HG02798 (cell line): ENCODE measurements around the gene COG5.

Experiments used
- ATAC-seq: cut with Tn5 transposase; IDR thresholded peaks from one replicate; pipeline ENCODE4 v1.9.1; 2021; ENCODE audit warnings: mild to moderate bottlenecking; ENCODE audit not compliant: unreplicated experiment, poor library complexity

COG5 gene

GRCh38 chr7:107526672-107527071 lies 37.0 kb downstream of the COG5 start:
- ATAC-seq: no peak

- no peak for ATAC-seq
Observed at GRCh38 chr7:107506674-107507339, 56.9 kb downstream of the COG5 start.

GRCh38 chr7:107505997-107506673 lies 57.6 kb downstream of the COG5 start:
- ATAC-seq: no peak

GRCh38 chr7:107505362-107505761 lies 58.4 kb downstream of the COG5 start:
- ATAC-seq: no peak

GRCh38 chr7:107503687-107504086 lies 60.0 kb downstream of the COG5 start:
- ATAC-seq: no peak

DNA sequence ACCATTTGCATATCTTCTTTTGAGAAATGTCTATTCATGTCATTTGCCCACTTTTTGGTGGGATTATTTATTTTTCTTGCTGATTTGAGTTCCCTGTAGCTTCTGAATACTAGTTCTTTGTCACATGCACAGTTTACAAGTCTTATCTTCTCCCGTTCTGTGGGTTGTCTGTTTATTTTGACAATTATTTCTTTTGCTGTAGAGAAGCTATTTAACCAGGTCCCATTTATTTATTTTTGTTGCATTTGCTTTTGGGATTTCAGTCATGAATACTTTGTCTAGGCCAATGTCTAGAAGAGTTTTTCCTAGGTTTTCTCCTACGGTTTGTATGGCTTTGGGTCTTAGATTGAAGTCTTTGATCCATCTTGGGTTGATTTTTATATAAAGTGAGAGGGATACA lies 60.9 kb downstream of the COG5 start:
- ATAC-seq: no peak

DNA sequence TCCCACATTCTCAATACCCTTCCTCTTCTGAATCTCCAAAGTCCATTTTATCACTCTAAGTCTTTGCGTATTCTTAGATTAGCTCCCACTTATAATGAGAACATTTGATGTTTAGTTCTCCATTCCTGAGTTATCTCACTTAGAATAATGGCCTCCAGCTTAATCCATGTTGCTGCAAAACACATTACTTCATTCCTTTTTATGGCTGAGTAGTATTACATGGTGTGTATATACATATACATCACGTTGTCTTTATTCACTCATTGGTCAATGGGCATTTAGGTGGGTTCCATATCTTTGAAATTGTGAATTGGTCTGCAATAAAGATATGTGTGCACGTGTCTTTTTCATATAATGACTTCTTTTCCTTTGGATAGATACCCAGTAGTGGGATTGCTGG lies 61.6 kb downstream of the COG5 start:
- ATAC-seq: no peak

GRCh38 chr7:107501593-107501992 lies 62.1 kb downstream of the COG5 start:
- no peak for ATAC-seq

- no peak for ATAC-seq
Observed at GRCh38 chr7:107499731-107500130, 64.0 kb downstream of the COG5 start.

- ATAC-seq: no peak
Observed at GRCh38 chr7:107495516-107495915, 68.2 kb downstream of the COG5 start.

GRCh38 chr7:107494884-107495283 lies 68.8 kb downstream of the COG5 start:
- ATAC-seq: no peak

DNA sequence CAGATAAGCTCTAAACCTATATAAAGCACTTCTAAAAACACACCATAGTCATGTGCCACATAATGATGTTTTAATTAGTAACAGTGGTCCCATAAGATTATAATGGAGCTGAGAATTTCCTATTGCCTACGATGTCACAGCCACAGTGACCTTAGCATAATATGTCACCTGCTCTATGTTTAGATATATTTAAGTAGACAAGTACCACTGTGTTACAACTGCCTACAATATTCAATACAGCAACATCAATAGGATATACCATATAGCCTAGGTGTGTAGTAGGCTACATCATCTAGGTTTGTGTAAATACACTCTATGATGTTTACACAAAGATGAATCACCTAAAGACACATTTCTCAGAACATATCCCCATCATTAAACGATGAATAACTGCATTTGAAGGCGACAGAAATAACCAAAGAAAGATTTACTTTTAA lies 69.4 kb downstream of the COG5 start:
- no peak for ATAC-seq

- ATAC-seq: no peak
Observed at GRCh38 chr7:107492875-107493274, 70.8 kb downstream of the COG5 start.

DNA sequence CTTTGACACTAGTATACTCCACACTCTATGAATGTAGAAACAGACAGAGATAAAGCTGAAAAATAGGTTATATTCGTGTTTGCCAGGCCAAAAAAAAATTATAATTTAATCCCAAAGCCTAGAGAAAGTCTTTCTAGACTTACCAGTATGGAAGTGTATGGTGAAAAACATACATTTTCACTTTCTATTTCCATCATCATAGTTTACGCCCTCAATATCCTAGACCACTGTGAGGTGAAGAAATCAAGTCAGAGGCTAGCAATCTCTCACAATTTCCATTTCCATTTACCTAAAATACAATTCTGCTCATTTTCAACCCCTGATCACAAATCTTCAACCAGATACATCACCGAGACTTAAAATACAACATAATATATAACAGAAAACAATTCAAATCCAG lies 77.7 kb downstream of the COG5 start:
- ATAC-seq: no peak

- ATAC-seq: no peak
Observed at GRCh38 chr7:107482571-107482970, 81.1 kb downstream of the COG5 start.

GRCh38 chr7:107480932-107481331 lies 82.8 kb downstream of the COG5 start:
- ATAC-seq: no peak

DNA sequence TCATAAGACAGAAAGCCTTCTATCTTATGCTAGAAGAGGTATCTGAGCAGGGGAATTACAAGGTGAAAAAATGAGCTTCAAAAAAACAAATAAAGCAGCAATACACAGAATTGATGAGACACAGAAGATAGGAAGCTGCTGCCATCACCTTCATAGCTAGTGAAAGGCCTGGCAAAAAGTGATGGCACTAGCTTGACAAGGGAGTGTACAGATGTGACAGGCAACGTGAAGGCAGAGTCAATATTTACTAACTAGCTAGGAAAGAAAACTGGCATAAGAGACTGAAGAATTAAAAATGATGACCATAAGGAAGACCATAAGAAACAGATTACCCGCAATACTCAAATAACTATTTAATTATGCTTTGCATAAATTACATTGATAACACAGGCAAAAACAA lies 84.4 kb downstream of the COG5 start:
- ATAC-seq: no peak

- no peak for ATAC-seq
Observed at GRCh38 chr7:107474104-107474521, 89.6 kb downstream of the COG5 start.

DNA sequence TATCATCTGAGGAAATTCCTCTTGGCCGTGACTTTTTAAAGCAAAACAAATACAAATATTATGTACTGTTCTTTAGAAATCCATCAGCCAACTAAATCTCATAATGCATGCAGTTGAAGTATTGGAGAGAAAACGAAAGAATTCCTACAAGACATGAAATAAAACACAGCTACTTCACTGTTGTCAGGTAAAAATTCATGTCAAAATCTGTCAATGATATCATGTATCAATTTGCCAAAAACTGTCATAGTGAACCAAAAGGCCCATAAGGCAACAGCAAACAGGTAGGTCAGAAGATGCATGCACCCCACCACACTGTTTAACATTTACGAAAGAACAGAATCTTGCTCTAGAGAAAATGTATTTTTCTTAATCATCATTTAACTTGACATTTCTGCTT lies 91.6 kb downstream of the COG5 start:
- no peak for ATAC-seq

DNA sequence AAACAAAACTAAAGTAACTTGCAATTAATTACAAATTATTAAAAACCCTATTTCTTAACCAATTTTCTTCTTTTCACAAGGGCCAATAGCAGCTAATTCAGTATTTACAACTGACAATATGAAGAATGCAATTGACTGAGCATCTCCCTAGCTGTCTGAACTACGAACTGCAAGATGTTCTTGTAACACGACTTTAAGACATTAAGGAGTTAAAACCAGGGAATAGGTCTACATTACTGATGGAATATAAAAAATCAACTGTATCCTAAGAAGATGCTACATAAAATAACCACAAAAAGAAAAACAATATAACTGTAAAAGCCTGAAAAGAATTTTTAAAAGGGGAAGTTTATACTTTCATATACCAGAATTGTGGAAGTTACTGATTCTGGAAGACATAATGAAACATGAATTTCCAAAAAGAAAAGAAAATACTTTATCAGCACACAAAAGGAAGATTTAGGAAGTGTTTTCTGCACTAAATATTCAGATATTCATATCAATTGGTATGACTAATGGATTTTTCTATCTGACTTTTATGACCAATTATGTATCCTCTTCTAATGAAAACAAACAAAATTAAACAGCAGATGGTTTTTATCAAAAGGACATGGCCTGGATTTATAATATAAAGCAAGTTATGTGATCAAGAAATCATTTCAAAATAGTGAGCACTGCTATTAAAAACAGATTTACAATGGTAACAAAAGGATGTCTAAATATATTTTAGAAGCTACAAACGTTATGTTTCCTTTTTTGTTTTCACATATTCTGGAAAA lies 92.2 kb downstream of the COG5 start:
- ATAC-seq: no peak

- no peak for ATAC-seq
Observed at GRCh38 chr7:107469929-107470328, 93.8 kb downstream of the COG5 start, which contains the start of gene GPR22. GPR22 (plus strand) TSS chr7:107470057; CDS start chr7:107474061, 4,004 bp downstream.
